HG02840 (cell line): Measurements from ENCODE around the gene RXYLT1.

Experiments
- ATAC-seq: cut with Tn5 transposase; IDR thresholded peaks from one replicate; pipeline ENCODE4 v1.9.1; 2021; ENCODE audit warnings: mild to moderate bottlenecking, moderate library complexity, moderate number of reproducible peaks; ENCODE audit not compliant: unreplicated experiment, low FRiP score

The RXYLT1 gene

GRCh38 chr12:63795944-63796343, 16.2 kb downstream of the RXYLT1 start:
- no peak for ATAC-seq

- no peak for ATAC-seq
Observed at GRCh38 chr12:63802012-63802608, 22.4 kb downstream of the RXYLT1 start.

- ATAC-seq, result no peak
Observed at GRCh38 chr12:63804746-63805145, 25.0 kb downstream of the RXYLT1 start.

- ATAC-seq, result no peak
Observed at GRCh38 chr12:63805704-63806672, 26.3 kb downstream of the RXYLT1 start.

- ATAC-seq, result no peak
Observed at GRCh38 chr12:63808631-63809030, 28.9 kb downstream of the RXYLT1 start.

GRCh38 chr12:63809566-63809965, 29.9 kb downstream of the RXYLT1 start:
- ATAC-seq, result no peak

GRCh38 chr12:63811334-63811733, 31.6 kb downstream of the RXYLT1 start:
- ATAC-seq, result no peak

- no peak for ATAC-seq
Observed at GRCh38 chr12:63811755-63812154, 32.0 kb downstream of the RXYLT1 start.

GRCh38 chr12:63814146-63814772, 34.5 kb downstream of the RXYLT1 start:
- ATAC-seq, result no peak

- ATAC-seq, result no peak
Observed at GRCh38 chr12:63815482-63815852, 35.8 kb downstream of the RXYLT1 start.

- ATAC-seq, result no peak
Observed at GRCh38 chr12:63816031-63816430, 36.3 kb downstream of the RXYLT1 start.

GRCh38 chr12:63820427-63820826, 40.7 kb downstream of the RXYLT1 start:
- ATAC-seq, result no peak

- no peak for ATAC-seq
Observed at GRCh38 chr12:63821781-63822251, 42.1 kb downstream of the RXYLT1 start.

- no peak for ATAC-seq
Observed at GRCh38 chr12:63822352-63822751, 42.6 kb downstream of the RXYLT1 start.

GRCh38 chr12:63823040-63823439, 43.3 kb downstream of the RXYLT1 start:
- ATAC-seq, result no peak

GRCh38 chr12:63826006-63826585, 46.4 kb downstream of the RXYLT1 start:
- ATAC-seq, result no peak

- no peak for ATAC-seq
Observed at GRCh38 chr12:63828867-63829266, 49.2 kb downstream of the RXYLT1 start.

- ATAC-seq, result no peak
Observed at GRCh38 chr12:63836046-63836445, 56.3 kb downstream of the RXYLT1 start.

- ATAC-seq, result no peak
Observed at GRCh38 chr12:63836936-63837335, 57.2 kb downstream of the RXYLT1 start.

- ATAC-seq, result no peak
Observed at GRCh38 chr12:63838411-63838810, 58.7 kb downstream of the RXYLT1 start.

GRCh38 chr12:63841011-63841410, 61.3 kb downstream of the RXYLT1 start:
- no peak for ATAC-seq
